GM21576 (cell line): ENCODE results near the gene COL2A1.

Source experiments
- ATAC-seq: cut with Tn5 transposase; IDR thresholded peaks from one replicate; pipeline ENCODE4 v1.9.1; 2021; ENCODE audit warnings: mild to moderate bottlenecking, moderate library complexity; ENCODE audit not compliant: unreplicated experiment

Gene COL2A1

DNA sequence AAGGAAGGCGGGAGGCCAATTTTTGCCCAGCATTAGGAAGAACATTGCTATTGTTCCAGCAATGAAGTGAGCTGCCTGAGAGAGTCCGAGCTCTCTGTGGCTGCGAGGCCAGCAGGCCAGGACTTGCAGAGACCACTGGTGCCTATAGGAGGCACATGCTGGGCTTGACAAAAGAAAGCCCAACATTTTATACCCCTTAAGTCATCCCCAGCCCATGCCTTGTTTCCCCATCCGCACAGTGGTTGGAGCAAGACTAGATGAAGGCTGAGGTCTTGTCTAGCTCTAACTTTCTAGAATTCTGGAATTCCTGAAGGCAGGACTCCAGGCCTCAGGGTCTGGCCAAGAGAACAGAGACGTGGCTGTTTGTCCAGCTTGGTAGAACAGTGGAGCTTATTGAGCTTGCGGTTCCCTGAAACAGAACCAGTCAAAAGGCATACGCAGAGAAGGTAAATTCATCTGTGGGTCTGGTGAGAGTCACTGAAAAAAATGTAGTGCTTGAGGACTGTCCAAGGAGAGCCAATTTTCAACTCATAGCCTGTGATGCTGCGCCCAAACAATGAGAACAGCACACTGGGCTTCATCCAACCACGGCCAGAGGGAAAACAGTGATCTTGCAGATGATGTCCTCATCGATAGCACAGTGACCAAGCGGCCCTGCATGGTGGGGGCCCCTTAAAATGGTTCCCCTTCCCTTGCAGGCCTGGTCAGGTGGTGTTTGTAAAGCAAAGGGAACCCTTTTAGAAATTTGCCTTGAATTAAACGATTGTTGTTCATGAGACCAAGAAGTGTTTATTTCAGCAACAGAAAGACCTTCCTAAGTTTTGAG lies 27.1 kb upstream of the COL2A1 start:
- ATAC-seq, result no peak

DNA sequence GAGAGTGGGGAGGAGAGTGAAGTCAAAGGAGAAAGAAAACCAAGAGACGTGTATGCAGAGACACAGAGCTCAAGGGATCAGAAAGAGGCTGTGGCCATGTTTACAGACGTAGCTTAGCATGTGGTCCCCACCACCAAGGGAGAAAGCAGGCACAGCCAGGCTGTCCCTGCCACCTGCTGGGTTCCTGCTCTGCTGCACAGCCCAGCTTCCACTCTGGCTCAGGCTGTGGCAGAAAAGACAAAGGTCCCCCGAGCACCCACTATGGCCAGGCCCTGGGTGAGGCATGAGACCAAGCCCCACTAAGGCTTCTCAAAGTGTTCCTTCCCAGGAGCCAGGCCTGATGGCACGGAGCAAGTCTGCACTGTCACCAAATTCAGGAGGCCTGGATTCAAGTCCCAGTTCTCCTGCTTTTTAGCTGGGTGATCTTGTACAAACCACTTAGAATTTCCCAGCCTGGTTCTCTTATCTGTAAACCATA lies 25.9 kb upstream of the COL2A1 start:
- ATAC-seq, result no peak

DNA sequence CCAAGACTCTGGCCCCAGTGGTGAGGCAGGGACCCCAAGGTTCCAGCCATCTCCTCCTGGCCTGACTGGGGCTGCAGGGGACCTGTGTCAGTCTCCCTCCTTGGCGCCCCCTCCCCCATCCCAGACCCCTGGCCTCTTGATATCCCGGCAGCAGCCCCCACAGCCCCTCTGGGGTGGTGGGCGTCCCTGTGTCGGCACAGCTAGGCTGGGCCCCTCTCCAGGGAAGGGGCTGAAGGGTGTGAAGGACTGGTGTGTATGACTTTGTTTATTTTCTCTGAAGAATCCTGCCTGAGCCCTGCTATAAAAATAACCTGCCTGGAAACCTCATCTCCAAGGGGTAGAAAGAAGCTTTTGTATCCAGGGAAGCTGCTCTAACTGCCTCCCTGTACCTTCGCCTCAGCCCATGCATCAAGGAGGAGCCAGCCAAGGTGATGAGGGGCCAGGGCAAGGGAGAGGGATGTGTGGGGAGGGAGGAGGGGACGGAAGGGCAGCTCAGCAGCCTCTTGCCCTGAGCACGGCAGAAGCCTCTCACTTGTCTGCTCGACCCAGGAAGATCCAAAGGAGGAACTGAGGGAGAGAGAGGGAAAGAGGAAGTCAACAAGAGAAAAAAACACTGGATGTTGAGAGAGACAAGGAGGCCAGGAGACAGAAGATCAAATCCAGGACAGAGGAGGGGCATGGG lies 25.4 kb upstream of the COL2A1 start:
- no peak for ATAC-seq

DNA sequence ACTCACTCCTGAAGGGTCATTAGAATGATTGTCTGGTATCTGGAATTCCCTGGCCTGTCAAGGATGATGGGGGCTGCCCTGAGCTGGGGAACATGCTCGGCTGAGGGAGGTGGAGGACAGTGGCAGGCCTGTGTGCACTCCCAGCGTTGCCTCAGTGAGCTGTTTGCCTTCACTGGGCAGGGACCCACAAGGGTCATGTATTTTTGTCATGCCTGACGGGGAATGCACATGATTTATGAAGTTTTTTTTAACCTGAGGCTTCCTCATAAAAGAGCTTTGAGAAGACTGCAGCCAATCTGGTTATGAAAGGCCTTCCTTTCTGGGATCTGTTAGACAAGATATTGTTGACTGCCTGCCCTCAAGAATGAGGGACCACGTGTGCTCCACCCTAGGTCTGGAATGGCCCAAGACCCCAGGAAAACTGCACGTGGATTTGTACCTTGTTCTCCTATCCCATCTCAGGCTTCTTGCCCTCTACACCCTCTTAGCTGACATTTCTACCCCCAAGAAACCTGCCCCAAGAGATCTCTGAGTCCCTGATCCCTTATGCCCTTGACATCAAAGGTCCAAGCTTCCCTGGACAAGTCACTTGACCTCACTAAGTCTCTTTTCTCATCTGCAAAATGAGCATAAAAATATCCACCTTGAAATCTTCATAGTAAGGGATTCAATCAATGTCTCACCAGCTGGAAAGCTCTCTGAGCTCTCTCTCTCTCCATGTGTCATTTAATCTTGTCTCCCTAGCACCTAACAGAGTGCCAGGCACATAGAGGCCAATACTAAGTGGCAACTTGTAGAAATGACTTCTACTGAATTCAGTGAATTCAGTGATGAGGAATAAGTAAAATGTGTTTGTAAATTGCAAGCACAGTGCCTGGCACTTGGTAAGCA lies 24.5 kb upstream of the COL2A1 start:
- no peak for ATAC-seq

DNA sequence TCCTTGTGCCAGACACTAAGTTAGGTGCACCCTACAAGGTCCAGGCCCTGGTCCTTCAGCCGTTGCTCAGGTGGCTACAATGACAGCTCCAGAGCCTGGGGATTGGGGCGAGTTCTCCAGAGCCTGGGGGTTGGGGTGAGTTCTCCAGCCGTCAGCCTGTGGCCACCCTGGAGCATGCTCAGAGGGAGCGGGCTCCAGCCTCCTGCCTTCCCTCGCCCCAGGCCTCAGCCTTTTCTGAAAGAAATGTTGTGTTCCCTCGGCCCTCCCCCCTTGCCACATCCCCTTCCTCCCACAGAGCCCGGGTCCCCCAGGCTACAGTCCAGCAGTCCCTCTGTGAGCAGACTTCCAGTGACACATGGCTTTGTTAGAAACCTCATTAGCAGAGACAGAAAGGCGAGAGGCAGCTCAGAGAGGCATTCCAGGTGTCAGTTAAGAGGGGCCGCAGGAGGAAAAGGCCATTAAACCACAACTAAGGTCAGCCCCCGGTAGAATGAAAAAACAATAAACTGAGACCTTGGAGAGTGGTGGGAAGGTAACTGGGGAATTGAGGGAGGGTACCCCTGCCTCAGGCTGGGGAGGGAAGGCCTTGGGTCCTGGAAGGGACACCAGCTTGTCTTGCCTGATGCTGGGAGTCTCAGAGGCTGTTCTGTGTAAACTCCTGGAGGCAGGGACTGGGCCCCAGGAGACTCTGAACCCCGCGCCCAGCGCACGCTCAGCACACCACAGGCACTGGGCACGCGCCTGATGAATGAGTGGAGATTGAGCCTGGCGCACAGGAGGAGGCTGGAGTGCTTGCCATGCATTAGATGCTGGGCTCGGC lies 23.1 kb upstream of the COL2A1 start:
- no peak for ATAC-seq

DNA sequence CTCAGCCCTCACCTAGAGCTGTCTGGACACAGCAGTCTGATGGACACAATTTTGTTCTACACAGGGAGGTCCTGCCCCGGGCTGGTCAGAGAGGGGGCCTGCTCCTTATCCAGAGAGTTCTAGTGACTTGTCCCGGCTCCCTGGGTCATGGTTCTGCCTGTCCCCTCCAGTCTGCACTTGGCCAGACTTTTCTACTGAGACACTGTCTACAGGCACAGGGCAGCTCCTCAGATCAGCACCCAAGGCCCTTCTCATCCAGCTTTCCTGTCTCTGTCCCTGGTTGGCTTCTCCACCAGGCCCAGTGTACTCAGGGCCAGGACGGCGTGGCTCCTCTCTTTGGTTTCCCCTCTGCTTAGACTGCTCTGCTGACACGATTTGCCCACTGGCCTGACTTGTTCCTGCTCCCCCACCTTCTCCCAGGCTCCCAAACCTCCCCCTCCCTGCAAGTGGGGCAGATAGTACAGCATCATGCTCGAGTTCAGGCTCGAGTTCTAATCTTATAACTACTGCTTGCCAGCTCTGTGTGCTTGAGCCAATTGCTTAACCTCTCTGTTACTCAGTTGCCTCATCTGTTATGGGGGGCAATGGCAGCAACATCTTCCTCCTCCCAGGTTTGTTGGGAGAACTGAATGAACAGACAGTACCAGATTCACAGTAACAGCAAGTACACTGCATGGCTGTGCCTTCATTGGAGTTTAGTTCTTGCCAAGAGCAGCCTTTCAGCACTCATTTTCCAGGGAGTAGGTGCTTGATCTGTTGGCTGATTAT lies 22.0 kb upstream of the COL2A1 start:
- ATAC-seq, result no peak

DNA sequence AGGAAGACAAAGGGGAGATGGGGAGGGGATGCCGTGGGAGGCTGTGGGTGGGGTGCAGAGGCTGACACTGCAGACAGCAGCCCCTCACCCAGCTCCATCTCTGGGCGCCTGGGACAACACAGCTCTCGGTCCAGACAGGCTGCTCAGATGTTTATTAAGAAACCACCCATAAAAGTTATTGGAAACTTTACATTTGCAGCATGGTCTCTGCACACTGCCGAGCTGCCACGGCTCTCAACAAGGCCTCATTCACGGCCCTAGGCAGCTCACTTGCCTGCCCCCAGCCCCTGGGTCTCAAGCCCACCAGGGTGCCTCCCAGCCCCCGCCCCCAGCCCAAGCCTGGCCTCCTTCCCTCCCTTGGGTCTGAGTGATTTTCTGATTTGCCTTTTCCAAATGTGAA lies 21.0 kb upstream of the COL2A1 start:
- no peak for ATAC-seq

DNA sequence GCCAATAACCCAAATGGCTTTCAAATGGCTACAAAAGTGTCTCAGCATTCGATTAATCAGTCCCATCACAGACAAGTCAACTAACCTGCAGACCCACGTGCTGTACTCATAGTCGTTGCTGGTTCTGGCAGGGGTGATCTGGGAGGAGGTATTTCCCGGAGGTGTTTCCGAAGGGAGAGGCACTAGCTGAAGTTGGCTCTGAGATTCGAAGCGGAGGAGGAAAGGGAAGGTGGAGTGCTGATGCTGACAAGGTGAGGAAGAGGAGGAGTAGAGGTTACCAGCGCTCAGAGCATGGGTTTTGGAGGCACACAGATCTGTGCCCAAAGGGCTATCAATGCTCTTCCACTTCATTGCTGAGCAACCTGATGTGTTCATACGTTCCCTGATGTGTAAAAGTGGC lies 20.5 kb upstream of the COL2A1 start:
- ATAC-seq, result no peak

DNA sequence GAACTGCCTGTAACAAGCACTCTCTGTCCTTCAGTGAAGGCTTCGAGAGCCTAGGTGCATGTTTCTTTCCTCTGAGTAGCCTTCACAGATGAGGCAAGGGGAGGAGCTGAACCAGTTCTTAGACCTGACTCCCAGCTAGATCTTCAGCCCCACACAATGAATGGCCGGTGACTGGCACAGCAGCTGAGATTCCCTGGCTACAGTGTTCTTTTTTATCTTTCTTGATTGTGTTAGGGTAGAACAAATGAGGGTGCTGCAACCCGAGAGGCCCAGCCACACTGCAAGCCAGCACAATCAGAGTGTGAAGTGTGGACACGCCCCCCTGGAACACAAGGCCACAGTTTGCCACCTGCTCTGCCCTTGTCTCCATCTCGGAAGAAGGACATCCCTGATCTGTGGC lies 19.1 kb upstream of the COL2A1 start:
- no peak for ATAC-seq

DNA sequence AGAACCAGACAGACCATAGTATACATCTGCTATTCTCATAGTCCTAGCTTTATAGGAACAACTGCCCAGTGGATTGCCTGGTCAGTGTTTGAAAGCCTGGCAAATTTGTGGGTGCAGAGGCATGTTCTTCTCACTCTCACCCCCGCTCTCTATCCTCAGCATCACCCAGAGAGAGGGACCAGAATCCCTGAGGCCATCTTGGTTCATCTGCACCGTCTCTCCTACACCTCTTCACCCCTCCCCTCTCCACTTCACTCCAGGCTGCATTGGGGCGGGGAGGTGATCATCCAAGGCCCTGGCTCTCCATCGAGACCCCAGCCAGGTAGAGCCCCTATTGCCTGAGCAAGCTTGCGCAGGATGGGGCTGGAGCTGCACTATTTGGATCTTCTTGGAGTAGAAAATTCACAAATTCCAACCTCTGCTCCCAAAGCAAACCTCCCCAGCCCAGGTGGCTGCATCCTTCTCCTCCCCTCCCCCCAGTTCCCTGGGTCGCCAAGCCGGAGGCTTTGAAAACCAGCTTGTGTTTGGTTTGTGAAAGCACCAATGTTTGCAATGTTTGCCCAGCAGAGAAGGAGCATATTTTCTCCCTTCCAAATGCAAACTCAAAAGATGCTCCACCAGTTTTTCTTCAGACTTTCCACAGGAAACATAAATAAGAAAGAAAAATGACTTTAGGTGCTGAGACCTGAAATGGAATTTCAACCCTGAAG lies 18.6 kb upstream of the COL2A1 start:
- ATAC-seq, result no peak

DNA sequence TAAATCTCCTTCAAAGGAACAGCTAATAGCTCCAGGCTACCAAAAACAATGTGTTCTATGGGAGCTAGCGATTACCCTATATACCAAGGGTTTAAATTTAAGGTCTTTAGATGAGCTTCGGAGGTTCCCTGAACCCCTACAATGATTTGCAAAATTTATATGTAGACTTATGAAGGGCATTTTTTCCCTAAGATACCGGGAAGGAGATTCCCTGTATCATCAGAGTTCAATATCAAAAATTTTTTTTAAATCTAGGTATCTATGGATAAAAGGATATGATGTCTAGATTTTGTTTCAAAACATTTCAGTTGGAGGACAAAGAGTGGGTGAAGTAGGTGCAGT lies 17.9 kb upstream of the COL2A1 start:
- no peak for ATAC-seq

DNA sequence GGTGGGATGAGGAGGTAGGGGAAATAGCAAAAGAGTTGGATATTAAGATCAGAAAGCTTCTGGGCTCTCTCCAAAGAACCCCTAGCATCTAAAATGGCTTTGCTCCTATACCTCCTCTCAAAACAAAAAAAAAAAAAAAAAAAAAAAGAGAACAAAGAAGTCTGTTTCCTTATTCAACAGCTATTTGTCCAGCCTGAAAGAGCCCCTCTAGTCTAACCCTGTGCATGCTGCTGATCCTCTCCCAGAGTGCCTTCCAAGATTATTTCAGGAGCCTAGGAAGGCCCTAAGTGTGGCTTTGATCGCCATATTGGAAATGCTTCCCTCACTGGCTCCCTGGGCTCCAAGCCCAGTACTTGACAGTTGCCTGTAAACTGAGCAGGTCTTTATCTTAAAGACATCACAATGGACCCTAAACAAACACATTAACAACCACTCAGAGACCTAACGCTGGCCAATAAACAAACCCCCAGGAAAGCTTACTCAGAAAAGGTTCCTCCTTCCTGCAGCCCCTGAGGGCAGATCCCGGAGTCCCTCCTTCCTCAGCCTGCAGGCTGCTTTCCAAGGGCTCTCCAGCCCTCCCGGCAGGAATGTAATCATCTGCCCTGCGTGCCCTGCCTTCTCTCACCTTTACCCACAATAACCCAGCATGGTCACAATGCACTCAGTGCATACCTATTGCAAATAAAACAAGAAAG lies 17.4 kb upstream of the COL2A1 start:
- no peak for ATAC-seq

DNA sequence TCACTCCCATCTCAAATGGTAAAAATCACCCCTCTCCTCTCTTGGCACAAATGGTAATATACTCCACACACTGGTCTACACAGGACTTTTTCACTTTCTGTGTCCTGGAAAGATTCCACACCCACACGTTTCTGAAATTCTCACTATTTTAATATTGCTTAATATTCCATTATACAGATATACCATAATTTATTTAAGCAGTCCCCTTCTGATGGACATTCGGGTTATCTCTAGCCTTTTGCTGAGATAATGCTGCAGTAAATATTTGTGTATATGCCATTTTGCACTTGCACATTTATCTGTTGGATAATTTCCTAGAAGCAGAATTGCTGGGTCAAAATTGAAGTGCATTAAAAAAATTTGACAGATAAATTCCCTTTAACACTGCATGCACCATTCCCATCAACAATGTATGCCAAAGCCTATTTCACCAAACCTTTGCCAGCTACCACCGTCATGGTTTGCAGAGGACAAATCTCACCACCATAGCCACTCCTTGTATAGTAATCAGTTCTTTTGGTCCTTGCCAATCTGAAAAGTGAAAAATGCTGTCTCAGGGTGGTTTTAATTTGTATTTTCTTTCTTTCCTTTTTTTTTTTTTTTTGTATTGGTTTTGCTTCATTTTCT lies 15.5 kb upstream of the COL2A1 start:
- no peak for ATAC-seq

DNA sequence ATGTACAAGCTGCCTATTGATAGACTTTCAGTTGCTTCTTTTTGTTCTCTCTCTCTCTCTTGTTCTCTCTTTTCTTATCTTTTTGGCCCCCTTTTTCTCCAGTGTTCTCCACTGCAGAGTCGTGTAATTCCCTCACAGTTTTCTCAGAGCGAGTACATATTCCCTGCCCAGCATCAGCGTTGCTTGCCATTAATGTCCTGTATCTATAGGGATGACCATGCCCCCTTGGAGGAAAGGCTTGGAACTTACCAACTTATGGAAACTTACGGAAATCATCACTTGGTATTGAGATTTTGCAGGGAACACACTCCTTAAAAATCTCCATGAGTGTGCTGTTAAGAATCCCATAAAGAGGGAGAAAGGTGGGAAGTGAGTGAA lies 14.3 kb upstream of the COL2A1 start:
- no peak for ATAC-seq

DNA sequence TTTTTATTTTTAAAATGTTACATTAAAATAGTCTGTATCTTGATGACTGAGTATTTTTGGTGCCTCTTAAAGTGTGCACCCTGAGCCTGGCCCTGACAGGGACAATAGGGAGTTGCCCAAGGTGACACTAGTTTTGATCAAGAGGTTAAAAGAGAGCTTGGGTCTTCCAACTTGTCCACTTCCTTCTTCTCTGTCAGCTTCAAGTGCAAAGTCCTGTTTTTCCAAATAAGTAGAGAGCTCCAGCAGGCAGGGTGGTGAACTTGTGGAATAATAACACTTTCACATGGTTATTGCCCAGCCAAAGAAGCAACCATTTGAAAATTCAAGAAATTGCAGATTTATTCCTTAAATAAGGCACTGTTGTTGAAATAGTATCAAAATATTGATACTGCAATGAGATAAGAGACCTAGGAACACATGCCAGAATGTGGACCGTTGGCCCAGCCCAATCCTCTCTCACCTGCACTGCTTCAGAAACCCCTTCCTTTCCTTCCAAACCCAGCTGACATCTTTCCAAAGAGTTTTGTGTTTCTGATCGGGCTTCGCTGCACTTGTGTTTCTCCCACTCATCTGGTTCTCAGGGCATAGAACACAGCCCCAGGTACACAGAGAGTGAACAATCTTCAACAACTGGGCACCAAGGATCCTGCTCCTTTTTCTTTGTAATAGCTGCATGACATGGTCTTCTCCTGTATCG lies 13.8 kb upstream of the COL2A1 start:
- ATAC-seq, result no peak

DNA sequence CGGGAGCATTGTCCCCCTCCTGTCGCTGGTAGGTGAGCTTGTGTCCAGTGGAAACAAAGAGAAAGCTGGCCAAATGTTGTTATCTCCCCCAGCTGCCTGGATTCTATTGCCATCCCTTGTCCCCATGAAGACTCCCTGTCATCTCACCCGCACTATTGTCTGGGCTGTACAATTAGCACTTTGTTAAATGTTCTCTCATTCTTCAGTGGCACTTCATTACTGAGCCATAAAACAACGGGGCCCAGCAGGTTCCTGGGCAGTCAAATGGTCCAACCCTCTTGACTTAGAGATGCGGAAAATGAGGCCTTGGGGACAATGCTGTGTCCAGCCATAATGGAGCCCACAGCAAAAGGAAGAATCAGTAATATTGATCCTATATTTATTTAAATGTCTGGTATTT lies 13.2 kb upstream of the COL2A1 start:
- ATAC-seq, result no peak

DNA sequence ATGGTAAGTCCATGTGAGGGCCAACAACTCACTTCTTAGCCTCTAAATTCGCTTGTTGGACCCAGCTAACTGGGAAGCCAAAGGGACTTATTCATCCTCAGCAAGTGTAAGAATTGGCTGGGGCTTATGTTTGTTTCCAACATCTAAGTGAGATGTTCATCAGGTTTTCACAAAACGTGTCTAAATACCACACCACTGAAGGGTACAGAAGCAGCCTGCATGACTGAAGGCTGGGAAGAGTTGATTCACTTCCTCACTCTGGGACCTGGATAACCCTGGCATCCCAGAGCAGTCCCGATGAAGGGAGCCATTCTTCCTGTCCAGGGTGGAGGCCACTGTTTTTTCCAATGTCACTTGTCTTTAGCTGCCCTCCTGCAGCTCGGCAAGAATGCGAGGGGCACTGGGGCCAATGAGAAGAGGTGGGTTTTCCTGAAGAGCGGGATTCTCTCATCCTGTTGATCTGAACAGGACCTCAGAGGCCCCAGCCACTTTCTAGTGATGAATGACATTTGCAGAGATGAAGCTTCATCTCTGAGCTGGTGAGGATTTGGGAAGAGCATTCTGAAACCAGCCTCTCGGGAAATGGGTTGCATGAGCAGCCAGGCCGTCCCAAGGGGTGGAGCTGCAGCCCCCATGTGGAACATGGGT lies 12.2 kb upstream of the COL2A1 start:
- no peak for ATAC-seq
